ENCODE measurements around the gene SLC25A26.
"Not testable (repeated sequence)": the region's sequence is repeated elsewhere in the genome, so short reads cannot be mapped to it uniquely, and the experiment has no call there.

GRCh38 chr3:66226093-66226492, 5.3 kb downstream of the SLC25A26 start:
- not testable (repeated sequence) for TF ChIP-seq CTCF (IDR thresholded peaks at IDR 0.05; ENCODE audit: low read depth, low read length, poor library complexity, severe bottlenecking); EZH2phosphoT487 (IDR thresholded peaks at IDR 0.05; ENCODE audit: borderline replicate concordance, low read length)
